AG20443 (cell line): Measurements from ENCODE around the gene SKI.
"Not testable (repeated sequence)": the region's sequence is repeated elsewhere in the genome, so short reads cannot be mapped to it uniquely, and the experiment has no call there.

ENCODE experiments used
- DNase-seq: peaks from one replicate; pipeline ENCODE4 v3.0.0; 2012; ENCODE audit warnings: low spot score, mixed read lengths

SKI gene

DNA sequence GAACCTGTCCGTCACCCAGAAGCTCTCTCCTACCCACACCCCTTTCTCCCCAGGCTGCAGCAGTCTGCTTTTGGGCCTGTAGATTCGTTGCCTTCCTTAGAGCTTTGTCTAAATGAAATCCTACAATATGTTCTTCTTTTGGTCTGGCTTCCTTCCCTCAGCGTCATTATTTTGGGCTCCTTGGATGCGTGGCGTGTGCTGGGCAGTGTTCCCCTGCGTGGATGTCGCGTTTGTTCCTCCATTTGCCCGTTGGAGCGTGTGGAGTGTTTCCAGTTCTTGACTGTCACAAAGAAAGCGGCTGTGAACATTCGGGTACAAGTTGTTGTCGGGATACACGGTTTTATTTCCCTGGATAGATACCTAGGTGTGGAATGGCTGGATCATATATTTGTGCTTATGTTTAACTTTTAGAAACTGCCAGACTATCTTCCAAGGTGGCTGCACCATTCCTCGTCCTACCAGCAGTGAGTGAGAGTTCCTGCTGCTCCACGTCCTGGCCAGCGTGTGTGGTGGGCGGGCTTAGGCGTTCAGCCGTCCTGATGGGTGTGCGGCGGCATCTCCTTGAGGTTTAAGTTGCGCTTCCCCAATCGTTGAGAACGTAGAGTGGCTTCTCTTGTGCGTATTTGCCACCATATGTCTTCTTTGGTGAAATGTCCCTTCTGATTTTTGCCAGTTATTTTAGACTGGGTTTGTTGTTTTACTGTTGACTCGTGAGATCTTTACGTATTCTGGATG lies 31.7 kb downstream of the SKI start:
- DNase-seq, result no peak

DNA sequence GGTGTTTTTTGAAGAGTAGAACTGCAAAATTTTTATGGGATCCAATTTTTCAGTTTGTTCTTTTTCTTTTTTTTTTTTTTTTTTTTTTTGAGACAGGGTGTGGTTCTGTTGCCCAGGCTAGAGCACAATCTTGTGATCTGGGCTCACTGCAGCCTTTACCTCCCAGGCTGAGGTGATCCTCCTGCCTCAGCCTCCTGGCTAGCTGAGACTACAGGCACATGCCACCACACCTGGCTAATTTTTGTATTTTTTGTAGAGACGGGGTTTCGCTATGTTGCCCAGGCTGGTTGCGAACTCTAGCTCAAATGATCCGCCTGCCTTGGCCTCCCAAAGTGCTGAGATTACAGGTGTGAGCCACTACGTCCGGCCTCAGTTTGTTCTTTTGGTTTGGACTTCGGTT lies 32.4 kb downstream of the SKI start:
- DNase-seq, result not testable (repeated sequence)

DNA sequence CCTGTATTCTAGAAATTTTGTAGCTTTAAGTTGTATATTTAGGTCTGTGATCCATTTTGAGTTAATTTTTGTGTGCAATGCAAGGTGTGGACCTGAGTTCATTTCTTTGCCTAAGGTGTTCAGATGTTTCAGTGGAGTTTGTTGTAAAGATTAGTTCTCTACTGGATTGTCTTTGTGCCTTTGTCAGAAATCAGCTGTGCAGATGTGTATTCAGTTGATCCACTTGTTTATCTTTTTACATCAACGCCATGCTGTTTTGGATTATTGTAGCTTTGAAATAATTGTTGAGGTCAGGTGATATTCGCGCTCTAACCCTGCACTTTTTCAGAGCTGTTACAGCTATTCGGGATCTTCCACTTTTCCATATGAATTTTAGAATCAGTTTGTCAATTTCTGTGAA lies 32.8 kb downstream of the SKI start:
- DNase-seq, result no peak

DNA sequence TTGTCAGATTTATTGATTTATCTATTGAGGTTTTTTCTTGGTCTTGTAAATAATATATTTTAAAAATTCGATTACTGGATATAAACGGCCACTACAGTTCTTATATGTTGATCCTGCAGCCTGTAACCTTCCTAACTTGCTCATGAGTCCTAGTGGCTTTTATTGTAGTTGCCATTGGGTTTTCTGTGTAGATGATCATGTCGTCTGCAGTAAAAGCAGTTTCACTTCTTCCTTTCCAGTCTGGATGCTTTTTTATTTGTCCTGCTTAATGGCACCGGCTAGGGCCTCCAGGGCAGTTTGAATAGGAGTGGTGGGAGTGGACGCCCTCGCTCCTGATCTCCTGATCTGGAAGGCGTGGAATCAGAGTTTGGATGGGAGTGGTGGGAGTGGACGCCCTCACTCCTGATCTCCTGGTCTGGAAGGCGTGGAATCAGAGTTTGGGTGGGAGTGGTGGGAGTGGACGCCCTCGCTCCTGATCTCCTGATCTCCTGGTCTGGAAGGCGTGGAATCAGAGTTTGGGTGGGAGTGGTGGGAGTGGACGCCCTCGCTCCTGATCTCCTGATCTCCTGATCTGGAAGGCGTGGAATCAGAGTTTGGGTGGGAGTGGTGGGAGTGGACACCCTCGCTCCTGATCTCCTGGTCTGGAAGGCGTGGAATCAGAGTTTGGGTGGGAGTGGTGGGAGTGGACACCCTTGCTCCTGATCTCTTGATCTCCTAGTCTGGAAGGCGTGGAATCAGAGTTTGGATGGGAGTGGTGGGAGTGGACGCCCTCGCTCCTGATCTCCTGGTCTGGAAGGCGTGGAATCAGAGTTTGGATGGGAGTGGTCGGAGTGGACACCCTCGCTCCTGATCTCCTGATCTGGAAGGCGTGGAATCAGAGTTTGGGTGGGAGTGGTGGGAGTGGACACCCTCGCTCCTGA lies 33.6 kb downstream of the SKI start:
- DNase-seq, result not testable (repeated sequence)

DNA sequence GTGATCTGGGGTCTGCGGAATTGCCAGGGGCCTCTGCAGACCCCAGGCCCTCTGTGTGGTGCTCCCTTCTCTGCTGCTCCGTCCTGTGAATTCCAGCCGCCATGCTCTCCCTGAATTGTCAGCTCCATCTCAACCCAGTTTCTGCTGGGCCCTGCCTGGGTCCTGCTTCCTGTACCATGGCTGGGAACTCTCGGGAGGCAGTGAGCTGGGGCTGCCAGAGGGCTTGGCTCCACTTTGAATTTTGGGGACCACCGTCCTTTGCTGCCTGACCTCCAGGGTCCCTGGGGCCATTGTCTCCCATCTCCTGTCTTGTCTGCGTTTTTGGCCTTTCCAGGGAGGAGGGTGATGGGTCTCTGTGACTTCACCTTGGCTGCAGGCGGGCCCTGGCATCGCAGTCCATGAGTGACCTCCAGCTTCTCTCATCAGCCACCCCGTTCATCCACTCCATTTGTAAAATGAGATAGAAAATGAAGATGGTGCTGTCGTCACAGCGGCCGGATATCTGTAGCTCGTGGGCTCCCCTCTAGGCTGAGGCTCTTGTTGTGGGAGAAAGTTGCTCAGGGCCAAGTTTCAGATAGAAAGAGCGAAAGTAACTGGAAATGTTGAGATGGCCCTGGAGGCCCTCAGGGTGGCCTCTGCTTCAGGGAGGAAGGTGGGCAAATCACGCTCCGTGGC lies 38.3 kb downstream of the SKI start:
- no peak for DNase-seq

DNA sequence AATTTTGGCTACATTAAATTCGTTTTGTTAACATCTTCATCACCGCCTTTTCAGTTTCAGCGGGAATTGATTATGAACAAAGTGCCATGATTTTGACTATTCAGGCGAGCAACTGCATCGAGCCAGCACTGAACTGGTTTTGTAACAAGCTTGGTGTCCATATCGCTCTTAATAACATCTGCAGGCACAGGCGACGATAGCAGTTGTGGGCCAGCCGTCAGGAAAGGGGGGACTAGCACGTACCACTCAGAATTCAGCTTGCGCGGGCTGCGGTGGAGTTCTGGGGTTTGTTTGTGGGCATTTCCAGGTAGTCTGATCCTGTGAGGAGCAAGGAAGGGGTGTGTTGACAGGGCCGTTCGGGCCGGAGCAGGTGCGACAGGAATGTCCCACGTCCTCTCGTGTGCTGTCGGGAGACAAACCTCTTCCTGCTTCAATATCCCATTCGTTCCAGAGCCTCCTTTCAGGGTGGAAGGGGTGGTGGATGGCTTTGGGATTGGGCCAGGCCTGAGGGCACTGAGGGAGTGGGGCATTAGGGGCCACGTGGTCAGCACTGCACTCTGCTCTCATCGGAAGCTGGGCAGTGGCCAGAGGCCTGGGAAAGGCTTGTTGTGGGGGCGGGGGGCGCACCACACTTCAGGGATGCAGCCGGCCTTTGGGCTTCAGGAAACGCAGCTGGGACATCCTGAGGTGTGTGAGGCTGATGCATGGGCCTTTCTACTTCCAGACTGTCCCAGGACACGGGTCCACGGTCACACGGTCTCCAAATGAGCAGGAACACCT lies 39.1 kb downstream of the SKI start:
- no peak for DNase-seq

DNA sequence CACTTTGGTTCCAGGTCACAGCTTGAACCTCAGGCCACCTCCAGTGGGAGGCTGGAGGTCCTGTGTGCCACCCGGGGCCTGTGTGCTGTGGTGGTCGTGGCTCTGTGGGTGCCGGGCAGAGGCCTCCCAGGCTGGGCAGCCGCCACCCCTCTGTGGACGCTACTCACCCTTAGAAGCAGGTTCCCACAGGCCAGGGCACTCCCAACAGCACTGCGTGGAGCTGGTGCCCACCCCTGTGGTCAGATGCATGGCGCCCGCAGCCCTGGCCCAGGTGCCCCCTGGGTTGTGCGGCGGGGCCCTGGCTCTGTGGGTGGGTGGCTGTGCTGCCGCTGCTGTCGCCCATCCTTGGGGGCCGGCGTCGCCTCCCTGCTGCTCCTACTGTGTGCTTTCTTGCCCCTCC lies 39.7 kb downstream of the SKI start:
- no peak for DNase-seq

DNA sequence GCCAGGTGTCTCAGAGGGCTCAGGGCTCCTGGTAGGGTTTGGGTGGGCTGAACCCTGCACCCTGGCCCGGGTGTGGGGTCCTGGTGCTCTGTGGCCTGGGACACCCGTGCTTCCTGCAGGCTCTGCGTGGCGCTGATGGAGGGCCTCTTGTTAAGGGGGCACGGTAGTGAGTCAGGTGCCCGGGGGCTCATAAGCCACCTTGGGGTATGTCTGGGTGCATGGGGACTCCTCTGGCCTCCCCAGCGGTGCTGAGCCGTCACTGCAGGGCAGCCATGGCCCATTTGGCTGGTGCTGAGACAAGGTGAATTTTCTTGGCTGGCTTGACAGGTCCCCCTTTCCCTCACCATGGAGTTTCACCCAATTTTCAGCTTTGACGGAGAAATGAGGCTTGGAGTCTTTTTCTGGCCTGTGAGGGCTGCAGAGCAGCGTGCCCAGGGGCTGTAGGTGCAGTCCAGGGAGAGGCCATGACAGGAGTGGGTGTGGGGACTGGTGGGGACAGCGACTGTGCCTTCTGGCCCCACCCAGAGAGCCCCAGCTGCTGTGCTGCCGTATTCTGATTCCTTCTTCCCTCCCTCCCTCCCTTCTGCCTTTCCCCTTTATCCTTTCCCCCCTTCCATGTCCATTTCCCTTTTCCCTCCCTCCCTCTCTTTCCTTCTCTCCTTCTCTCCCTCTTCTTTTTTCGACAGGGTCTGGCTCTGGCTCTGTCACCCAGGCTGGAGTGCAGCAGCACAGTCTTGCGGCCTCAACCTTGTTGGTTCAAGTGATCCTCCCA lies 40.4 kb downstream of the SKI start:
- no peak for DNase-seq

DNA sequence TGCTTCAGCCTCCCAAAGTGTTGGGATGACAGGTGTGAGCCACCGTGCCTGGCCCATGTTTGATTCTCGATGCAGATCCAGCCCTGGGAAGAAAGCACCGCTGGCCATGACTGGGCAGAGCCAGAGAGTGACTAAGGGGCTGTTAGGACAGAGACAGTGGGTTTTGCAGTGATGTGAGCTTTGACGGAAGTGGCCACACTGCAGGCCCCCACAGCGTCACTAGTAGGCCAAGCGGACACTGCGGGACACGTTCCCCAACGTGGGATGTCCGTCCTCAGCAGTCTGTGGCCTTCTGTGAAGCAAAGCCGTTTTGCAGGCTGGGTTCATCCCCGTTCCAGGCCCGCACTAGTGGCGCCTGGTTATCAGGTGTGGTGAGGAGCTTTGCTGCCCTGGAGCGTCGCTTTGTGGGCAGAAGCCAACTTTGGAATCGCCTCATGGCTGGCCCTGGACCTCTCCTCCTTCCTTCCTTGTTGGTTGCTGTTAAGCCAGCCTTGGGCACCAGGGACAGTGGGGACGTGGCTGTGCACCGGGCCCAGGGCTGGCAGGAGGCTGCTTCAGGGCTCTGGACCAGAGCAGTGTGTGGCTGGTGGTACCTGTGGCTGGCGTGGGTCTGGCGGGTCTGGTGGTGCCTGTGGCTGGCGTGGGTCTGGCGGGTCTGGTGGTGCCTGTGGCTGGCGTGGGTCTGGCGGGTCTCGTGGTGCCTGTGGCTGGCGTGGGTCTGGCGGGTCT lies 41.2 kb downstream of the SKI start:
- DNase-seq, result no peak

DNA sequence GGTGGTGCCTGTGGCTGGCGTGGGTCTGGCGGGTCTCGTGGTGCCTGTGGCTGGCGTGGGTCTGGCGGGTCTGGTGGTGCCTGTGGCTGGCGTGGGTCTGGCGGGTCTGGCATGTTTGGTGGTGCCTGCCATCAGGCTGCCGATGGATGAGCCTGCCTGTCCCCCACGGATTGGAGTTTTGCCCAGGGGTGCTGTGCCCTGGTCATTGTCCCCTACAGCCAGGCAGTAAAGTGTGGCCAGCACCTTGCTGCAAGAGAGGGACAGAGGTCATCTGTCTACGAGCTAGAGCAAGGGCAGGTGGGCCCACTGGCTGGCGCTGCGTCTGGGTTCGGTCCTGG lies 41.8 kb downstream of the SKI start:
- DNase-seq, result no peak

DNA sequence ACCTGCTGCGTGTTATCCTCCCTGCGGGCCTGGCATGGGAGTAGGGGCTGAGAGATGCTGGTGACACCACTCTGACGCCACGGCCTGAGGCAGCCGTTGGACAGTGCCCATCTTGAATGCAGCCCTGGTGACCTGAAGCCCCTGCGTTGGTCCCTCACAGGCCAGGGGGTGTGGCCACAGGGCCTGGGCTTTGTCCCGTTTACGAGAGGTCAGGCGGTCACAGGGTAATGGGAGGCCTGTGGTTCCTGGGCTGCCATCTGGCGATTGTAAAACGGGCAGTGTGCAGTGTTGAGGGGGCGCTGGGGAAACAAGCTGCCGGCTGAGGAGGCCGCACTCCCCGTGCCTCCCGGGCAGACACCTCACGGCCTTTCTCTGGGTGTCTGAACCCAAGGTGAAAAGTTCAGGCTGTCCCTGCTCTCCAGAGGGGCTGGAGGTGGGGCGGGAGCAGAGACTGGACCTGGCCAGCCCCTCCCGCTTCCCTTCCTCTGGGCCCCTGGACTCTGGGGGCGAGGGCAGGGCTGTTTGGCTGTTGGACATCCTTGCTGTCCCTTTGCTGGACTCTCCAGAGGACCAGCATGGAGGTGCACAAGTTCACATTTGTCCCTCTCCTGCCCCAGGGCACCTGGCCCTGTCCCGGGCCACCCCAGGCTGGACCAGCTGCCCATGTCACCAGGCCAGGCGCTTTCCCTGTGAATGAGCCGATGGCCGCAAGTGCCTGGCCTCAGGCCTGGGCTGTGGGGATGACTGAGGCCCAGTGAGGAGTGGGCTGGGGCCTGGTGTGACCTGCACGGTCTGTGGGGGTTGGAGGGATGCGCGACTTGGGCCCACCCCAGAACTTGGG lies 42.4 kb downstream of the SKI start:
- no peak for DNase-seq

DNA sequence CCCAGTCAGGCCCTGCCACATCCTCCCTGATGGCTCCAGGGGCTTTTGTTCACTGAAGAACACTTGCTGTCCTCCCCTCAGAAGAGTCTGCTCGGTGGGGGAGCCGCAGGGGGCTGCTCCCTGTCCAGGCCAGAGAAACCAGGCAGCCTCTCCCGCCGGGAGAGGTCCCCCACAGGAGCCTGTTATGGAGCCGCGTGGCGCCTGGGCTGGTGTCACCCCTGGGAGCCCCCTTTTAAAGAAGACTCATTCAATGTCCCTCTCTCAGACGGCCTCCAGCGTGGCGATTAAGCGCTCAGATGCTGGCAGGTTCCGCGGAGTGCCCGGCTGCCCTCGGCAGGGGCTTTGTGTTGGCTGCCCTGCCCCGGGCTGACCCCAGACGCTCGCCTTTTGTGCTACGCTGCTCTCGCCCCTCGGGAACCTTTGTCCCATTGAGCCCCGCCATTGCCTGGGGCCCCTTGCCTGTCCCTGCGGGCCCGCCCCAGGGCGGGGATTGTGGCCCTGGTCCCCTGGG lies 43.1 kb downstream of the SKI start:
- DNase-seq, result no peak

DNA sequence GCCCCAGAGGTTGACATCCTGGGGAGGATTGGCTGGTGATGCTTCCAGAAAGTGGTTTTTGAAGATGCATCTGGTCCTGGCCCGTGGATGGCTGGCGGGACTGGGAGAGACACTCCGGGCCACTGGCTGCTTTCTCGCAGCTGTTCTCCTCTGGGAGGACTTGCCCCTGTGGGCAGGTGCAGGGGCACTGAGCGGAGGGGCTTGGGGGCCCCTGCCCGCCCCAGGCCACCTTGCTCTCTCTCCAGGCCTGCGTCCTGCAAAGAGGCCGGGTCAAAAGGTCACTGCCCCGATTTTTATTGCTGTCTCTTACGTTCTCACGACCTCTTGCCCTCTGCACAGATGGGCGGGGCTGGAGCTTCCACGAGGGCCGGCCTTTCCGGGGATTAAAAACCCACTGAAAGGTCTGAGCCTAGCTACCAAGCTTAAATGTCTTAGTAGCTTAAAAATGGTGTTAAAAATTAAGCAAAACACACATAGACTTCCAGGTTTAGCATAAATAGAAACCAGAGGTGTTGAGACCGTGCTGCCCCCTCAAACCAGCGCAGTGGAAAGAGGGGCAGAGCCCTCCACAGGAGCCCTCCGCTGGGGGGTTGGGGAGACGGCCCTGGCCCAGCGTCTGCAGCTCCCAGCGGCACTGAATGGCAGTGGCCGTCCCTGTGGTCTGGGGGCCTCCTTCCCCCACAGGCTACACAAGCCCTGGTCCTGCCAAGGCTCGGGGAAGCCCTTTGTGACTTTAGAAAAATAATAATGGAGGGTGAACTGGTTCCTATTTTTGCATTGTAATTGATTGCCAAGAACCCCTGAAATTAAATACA lies 43.9 kb downstream of the SKI start:
- DNase-seq, result no peak

DNA sequence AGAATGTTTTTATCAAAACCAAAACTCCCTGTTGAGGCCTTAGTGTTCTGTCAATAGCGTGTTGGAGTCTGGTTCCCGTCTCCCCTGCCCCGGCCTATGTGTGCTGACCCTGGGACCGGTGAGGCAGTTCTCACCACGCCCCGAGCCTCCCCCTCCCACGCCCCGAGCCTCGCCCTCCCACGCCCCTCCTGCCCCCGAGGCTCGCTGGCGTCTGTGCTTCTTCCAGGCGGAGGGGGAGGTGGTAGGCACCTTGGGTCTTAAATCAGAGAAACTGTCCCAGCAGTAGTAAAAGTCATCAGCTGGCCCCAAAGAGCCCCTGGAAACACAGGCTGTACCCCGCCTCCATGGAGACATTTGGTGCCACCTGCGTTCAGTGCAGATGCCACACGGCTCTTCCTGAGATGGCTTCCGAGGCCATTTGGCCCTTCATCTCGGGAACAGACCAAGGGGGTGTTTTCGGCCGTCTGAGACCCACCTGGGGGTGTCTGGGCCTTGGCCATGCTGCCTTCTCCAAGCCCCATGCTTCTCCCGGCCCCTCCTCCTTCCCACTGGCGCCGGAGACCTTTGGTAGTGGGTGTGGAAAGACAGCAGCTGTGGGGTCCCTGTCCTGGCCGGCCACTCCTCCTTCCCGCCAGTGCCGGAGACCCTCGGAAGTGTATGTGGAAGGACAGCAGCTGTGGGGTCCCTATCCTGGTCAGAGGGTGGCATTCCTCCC lies 44.7 kb downstream of the SKI start:
- DNase-seq, result no peak

DNA sequence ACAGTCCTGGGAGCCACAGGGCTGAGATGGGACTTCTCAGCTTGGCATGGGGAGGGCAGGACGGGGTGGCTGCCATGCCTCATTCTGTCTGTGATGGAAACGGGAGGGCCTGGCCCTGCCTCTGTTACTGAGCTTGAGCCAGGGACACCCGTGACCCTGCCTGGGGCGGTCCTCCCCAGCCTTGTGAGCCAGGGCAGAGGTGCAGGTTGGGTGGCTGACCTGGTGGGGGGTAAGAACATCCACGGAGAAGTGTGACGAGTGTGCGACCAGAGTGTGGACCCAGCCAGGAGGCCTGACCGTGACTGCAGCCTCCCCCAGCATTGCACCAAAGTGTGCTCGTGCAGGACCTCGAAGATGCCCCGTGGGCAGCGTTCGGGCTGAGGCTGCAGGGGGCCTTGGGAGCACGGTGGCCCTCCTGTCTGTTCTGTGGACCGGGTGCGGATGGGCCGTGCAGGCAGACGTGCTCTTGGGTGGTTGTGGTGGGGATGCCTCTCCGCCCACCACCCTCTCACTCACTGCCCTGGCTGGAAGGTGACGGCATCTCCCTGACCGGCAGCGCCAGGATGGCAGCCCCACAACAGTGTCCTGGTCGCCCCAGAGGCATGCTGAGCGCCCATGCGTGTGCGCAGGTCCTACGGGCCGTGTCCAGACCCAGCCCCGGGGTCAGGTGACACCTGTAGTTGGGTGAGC lies 45.4 kb downstream of the SKI start:
- no peak for DNase-seq

DNA sequence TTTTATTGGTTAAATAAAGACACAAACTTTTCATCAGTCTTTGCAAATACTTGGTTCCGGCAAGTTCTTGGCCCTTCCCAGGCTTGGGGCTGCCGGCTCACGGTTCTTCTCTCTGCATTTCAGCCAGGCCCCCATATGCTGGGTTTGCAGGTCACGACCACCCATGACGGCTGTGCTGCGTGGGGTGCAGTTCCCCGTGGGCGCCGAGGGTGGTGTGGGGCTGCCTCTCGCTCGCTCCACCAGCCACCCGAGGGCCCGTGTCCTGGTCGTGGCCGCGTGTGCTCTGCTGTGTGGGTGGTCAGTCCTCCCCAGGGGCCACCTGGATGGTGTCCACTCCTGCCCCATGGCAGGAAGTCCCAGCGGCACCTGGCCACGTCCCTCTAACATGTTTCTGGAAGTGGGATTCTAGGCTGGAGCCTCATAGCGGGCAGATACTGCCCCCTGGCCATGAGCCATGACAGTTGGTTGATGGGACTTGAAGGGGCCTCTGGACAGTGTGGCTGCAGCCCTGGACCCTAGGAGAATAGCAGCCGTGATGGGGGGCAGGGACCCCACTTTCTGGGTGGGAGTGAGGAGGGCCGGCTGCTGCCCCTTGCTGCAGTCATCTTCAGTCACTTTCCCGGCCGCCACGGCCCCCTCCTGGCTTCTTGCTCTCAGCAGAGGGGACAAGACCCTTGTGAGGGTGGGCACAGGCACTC lies 46.3 kb downstream of the SKI start:
- DNase-seq, result no peak
